Measurements from ENCODE around the gene SNRNP70.

The SNRNP70 gene

DNA sequence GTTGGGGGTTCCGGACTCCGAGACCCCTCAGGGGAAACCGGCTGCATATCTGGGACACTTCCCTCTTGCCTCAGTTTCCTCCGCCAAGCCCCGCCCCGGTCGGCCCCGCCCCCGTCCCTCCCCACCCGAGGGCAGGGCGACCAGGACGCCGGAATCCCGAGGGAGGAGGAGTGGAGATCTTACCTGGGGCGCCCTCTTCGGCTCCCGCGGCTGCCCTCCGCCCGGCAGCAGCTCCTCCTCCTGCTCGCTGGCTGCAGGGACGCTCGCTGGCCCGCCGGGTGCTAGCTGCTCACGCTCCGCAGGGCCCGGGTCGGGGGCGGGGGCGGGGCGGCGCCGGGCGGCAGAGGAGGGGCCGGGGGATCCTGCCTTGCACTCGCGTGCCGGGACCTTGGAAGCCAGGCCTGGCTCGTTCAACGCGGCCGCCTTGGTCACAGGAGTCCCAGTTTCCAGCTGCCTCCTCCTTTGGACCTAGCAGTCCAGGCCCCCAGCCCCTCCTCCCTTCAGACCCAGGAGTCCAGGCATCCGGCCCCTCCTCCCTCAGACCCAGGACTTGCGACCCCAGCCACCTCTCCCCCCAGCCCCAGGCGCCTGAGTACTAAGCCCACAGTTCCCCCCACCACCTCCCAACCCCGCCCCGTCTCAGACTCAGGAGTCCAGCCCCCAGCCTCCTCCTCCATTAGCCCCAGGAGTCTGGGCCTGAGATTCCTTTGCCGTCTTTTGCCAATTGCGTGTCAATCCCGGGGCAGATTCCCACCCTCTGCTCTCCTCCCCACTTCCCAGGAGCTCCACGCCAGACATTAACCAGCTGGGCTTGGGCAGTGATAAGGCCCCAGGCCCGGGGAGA lies 20.3 kb upstream of the SNRNP70 start, which contains the start of gene NTF4:
NTF4 (minus strand) TSS at position 51 of the 844 bp plus-strand sequence. CDS start 2,821 bp downstream, outside the sequence.
- DNase-seq, result no peak

DNA sequence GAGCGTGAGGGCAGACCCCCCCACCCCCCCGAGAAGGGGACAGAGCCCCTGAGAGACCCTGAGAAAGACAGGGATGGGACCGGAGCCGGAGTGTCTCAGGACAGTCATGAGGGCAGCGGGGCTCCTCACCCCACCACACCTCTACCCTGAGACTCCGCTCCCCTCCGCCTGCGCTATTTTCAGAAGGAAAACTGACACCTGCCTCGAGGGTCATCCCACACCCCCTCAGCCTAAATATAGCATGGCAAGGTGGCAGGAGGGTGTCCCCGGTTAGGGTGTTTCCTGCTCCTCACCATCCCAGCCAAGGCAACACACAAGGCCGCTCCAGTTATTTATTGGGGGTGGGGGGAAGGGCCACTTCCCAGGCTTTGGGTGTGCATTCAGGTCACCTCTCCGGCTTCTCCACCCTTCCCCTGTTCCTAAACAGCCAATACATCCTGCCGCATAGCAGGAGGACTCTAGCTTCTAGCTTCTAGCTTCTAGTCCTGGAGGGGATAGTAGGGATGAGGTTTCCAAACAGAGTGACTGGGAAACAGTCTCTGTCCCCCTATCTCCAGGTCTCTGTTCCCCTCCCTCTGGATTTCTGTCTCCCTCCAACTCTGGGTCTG lies 19.2 kb upstream of the SNRNP70 start:
- no peak for DNase-seq

DNA sequence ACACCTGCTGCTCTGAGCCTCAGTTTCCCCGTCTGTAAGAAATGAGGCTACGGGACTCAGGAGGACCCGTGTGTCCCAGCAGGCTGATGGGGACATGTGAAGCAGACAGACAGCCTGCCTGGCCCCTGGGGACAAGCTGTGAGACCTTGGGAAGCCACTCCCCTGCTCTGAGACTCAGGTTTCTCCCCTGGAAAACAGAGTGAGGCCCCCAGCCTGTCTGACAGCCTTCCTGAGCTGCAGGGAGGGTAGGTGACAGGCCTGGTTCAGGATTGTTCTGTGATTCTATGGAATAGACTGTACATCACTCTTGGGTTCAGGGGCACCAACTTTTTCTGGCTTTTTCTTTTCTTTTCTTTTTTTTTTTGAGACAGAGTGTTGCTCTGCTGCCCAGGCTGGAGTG lies 17.7 kb upstream of the SNRNP70 start:
- no peak for DNase-seq

DNA sequence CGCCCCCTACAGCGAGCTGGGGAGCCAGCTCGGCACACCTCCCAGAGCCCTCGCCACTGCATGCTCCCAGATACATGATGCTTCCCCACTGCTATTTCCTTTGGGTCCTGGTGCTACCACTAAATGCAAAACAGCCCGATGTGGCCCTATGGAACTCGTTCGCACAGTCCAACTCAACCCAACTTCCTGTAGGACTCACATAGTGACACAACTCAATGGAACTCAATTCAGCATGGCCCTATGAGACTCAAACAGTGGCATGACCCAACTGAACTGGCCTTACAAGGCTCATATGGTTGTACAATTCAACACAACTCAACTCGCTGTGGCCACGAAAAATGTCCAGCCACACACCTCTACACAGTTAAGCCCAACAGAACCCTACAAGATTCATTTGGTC lies 16.2 kb upstream of the SNRNP70 start:
- DNase-seq, result no peak

DNA sequence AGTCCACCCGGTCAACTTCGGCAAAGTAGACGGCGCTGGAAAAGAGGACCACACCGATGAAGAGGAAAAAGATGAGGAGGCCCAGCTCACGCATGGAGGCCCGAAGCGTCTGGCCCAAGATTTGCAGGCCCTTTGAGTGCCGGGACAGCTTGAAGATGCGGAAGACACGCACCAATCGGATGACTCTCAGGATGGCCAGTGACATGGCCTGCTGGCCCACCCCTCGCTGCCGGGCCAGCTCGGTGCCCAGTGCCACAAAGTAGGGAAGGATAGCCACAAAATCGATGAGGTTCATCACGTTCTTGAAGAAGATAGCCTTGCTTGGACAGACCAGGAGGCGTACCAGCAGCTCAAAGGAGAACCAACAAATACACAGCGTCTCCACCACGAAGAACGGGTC lies 14.8 kb upstream of the SNRNP70 start:
- no peak for DNase-seq

DNA sequence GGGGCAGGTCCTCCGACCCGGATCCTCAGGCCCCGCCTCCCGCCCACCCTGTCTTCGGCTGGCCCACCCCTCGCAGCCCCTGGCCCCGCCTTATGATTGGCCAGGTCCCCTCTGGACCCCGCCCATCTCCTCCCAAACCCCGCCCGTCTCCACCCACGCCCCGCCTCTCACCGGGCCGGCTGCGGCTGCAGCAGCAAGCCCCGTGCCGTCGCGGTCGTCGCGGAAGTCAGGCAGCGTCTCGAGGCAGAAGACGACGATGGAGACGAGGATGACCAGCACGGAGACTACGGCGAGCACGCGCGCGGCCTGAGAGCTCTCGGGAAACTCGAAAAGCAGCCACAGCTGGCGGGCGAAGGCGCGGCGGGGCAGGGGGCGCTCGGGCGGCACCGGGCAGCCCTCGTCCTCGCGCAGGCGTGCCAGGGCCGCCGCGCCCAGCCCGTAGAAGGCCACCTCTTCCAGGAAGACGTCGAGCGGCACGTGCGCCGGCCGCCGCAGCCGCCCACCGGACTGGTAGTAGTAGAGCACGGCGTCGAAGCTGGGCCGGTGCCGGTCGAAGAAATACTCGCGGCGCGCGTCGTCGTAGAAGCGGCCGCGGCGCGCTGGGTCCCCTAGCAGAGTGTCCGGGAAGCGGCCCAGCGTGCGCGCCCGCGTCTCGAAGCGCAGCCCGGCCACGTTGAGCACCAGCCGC lies 13.2 kb upstream of the SNRNP70 start:
- DNase-seq, result no peak

DNA sequence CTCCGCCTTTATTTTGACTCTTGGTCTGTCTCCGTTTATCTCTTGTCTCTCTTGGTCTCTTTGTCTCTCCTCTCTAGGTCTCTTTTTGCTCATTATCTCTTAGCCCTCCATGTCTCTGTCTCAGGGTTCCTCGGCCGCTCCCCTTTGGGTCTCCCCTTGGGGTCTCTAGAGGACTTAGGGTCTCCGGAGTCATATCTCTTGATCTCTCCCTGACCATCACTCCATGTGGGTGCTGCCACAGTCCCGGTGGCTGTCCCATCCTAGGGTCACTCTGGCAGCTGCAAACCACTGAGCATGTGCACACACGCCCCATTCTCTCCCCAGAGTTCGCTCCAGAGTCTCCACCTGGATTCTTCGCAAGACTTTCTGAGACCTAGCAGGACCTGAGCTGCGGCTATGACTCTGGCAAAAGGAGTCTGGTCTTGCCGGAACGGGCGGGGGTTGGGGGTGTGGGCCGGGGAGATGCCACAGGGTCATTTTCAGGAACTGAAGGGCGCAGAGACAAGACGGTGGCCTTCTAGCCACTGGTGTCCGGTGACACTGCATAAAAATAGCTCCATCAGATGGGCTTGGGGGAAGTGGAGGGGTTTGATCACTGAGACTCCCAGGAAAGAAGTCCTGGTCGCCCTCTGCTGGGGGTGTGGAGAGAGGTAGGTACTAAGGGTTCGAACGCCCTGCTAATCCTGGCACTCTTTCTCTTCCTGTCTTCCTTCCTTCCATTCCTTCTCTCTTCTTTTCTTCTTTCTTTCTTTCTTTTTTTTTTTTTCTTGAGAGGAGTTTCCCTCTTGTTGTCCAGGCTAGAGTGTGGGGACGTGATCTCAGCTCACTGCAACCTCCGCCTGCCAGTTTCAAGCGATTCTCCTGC lies 11.5 kb upstream of the SNRNP70 start:
- DNase-seq, result peak; percentile 65

DNA sequence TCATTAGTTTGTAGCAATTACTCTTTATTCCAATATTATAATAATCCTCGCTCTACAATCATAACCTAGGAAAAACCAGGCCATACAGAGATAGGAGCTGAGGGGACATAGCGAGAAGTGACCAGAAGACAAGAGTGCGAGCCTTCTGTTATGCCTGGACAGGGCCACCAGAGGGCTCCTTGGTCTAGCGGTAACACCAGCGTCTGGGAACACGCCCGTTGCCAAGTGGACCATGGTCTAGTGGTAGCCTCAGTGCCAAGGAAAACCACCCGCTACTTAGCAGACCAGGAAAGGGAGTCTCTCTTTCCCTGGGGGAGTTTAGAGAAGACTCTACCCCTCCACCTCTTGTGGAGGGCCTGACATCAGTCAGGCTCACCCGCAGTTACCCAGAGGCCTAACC lies 10.4 kb upstream of the SNRNP70 start:
- peak; percentile 51 for DNase-seq

DNA sequence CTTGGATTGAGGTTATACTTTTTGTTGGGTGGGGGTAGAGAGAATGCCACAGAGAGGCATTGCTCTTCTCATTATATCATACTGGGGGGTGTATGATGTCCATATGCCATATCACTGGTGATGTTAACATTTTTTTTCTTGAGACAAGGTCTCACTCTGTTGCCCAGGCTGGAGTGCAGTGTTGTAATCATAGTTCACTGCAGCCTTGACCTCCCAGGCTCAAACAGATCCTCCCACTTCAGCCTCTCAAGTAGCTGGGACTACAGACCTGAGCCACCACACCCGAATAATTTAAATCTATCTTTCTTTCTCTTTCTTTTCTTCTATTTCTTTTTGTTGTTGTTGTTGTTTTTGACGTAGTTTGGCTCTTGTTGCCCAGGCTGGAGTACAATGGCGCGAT lies 4.9 kb upstream of the SNRNP70 start:
- no peak for DNase-seq

DNA sequence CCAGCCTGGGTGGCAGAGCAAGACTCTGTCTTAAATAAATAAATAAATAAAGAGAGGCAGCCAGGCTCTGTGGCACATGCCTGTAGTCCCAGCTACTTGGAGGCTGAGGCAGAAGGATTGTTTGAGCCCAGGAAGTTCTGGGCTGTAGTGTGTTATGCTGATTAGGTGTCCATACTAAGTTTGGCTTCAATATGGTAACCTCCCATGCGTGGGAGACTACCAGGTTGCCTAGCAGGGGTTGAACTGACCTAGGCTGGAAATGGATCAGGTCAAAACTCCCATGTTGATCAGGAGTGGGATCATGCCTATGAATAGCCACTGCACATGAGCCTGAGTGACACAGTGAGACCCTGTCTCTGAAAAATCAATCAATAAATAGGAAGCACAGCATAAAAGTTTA lies 4.0 kb upstream of the SNRNP70 start:
- DNase-seq, result no peak

DNA sequence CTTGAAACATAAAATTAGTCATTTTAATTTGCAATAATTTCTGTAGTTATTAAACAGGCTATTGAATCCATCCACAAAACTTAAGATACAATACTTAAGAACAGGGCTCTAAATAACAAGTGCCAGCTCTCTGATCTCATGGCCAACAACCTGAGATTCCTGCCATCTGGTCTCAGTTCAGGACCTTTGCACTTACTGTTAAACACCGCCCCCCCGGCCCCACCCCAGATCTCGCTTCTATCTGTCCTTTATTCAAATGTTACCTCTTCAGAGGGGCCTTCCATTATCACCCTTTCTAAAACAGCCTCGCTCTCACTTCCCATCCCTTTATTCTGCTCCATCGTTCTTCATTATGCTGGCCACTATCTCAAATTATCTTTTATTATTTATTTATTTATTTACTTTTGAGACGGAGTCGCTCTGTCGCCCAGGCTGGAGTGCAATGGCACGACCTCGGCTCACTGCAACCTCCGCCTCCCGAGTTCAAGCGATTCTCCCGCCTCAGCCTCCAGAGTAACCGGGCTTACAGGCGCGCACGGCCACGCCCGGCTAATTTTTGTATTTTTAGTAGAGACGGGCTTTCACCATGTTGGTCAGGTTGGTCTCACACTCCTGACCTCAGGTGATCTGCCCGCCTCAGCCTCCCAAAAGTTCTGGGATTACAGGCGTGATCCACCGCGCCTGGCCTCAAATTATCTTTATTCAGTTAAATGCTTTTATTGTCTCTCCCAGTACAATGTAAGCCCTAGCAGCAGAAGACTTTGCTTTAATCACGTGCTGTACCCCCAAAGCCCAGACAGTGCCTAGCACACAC lies 838 bp upstream of the SNRNP70 start:
- no peak for DNase-seq

DNA sequence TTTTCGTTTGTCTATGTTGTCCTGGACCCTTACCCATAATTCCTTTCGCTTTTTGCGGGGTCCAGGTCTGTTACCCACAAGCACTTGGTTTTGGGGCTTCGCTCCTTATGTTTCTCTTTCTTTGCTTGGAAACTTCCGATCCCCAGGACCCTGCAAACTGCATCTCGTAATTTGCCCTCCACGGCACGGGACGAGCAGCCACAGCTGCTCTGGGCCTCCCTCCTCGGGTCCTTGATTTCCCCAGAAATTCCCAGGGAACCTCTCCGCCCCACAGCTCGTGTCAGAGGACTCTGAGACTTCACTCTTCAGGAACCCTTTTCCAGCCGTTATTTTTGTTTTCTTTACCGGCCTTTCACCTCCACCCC lies 599 bp downstream of the SNRNP70 start:
- DNase-seq, result no peak

DNA sequence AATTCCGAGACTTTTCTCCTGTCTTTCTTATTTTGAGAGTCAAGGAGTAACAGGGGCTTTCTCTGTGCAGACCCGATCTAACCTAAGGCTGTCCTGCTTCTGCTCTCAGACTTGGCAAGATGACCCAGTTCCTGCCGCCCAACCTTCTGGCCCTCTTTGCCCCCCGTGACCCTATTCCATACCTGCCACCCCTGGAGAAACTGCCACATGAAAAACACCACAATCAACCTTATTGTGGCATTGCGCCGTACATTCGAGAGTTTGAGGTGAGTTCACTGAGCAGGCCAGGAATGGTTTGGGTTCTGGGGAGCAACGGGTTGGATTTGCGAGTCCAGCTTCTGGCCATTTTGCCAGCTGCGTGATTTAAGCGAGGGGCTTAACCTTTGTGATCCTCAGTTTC lies 1.0 kb downstream of the SNRNP70 start:
- no peak for DNase-seq

DNA sequence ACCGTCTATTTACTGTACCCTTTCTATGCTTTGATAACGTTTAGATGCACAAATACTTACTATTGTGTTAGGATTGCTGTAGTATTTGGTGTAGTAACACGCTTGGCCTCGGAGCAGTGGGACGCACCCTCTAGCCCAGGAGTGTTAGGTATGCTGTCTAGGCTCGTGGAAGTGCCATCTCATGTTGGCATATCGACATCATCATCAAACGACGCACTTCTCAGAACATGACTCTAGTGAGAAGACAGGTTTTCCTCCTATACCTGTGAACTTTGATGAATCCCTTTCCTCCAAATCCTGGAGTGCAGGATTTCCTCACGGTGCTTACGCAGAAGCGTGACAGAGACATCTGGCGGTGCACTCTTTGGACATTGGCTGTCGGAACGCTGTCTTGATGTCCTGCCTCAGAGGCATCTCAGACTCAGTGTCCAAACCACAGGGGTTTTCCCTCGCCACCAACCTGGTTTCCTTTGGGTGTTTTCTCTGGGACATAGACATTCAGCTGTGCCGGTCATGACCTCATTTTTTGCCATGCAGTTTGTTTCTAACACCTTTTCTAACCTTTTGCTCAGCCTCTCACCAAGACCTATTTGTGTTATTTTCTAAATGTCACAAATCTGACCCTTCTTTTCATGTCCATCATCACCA lies 6.3 kb downstream of the SNRNP70 start:
- no peak for DNase-seq

DNA sequence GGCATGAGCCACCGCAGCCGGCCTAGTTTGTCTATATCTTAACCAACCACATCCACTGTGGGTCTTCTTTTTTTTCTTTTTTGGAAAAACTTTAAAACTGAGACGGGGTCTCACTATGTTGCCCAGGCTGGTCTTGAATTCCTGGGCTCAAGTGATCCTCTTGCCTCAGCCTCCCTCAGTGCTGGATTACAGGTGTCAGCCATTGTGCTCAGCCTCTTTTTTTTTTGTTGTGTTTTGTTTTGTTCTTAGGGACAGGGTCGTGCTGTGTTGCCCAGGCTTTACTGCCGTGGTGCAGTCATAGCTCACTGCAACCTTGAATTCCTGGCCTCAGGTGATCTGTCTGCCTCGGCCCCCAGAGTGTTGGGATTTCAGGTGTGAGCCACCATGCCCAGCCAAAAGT lies 7.4 kb downstream of the SNRNP70 start:
- no peak for DNase-seq

DNA sequence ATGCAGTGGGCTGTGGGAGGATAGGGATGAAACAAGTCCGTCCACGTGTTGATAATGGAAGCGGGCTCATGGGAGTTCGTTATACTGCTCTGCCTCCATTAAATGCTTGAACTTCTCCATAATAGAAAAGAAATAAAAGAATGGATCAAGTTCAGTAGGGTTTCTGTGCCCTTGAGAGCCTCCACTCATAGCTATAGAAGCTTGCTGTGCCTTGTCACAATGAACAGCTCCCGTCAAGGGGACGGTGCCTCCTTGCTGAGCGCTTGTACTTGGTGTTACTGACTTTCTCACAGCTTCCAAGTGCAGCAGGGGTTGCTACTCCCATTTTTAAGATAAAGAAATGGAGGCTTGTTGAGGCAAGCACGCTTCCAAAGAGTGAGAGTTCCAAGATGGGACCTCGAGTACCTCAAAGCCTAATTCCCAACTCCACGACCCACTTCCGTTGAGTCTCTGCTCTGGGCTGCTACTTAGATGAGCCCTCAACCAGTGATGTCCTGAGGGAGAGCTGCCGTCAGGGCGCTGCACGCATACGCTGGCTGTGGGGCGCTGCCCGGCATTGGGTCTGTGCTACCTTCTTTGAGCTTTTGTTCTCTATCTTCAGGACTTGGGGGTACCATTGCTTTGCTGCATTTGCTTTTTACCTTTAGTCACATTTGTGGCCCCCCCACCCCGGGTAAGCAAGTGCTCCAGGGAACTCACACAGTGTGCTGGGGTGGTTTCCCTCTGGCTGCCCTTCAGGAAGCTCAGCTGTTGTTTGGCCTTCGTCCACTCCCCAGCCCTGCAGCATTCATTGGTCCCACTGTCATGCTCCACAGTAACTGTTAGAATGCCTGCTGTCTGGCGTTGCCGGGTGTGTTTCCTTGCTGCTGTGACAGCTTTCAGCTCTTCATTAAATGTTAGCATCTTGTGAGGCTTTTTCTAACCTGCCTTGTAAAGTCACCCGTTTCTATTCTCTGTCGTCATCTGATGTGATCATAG lies 9.5 kb downstream of the SNRNP70 start:
- no peak for DNase-seq

DNA sequence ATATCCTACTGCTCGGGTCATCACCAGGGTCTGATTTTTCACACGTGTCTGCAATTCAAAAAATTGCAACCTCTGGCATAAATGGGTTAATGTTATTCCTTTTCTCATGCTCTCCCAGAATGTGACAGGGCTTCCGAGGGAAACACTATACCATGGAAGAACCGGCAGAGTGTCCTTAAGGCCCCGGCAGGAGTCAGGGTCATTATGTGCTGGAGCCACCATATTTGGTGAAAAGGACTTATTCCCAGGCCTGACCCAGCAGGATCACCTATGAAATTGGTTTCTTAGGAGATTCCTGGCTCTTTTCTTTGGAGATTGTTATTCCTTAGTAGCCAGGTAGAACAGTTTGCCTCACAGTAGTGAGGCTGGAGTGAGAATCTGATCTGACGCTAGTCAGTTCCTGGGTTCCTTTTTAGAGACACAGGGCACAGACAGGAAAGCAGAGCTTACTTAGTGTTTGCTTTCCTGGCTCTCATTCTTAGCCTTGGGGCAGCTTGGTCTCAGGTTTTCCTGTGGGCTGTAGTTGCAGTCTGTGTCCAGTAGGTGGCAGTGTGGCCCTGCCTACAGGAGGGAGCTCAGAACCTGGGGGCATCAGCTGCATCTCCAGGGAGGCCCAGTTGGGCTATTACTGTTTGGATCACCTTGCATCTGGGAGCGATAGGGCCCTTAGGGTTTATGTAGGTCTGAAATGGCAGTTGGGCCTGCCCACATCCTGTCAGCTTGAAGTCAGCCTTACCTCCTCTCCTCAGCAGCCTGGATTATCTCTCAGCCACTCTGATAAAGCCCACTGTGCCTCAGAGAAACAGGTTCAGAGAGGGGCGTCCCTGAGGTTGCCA lies 12.4 kb downstream of the SNRNP70 start:
- peak; percentile 87 for DNase-seq

DNA sequence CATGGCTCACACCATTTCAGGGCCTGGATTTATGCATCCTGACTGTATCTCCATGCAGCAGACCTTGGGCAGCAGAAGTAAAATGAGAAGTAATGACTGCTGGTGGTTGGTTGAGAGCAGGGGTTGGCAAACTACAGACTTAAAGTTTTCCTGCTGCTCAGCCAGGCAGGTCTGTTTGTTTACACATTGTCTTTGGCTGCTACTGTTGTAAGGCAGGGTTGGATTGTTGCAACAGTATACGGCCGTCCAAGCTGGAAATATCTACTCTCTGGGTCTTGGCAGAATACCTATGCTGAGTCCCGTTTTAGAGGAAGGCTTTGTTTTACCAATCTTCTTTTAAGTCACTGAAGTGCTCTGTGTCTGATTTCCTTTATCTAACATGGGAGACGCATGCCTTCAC lies 13.5 kb downstream of the SNRNP70 start:
- DNase-seq, result no peak

DNA sequence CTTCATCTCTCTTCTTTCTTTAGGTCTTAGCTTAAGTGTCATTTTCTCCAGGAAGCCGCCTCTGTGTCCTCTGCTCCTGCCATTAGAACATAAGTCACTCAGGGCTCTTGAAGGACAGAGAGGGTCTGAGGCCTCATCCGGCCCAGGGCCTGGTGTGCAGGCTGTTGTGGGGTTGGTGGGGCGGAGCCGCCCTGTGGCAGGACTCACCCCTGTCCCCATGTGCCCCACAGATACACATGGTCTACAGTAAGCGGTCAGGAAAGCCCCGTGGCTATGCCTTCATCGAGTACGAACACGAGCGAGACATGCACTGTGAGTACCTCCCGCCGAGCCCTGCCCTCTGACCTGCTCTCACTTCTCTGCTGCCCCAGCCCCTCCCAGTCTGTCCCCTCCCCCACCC lies 15.9 kb downstream of the SNRNP70 start:
- no peak for DNase-seq

Data from hematopoietic multipotent progenitor cell treated with erythropoietin and hydrocortisone succinate and interleukin-3 and kit ligand, for 4 days (in vitro differentiated cells).